CD1c-positive myeloid dendritic cell (primary cell): ENCODE results near the gene CORO1C.
A peak's percentile ranks its signal among the peaks of the same experiment; 100 is the strongest.

Source experiments
- DNase-seq: peaks from one replicate; pipeline ENCODE4 v3.0.0-alpha.2; 2016; ENCODE audit errors: extremely low spot score

The CORO1C gene

GRCh38 chr12:108724890-108725151, 6.5 kb downstream of the CORO1C start:
- DNase-seq, result no peak

- peak; percentile 93 for DNase-seq
Observed at GRCh38 chr12:108724054-108724889, 7.0 kb downstream of the CORO1C start.

- DNase-seq, result peak; percentile 85
Observed at GRCh38 chr12:108722992-108723766, 8.1 kb downstream of the CORO1C start.

GRCh38 chr12:108722463-108722862, 8.9 kb downstream of the CORO1C start:
- no peak for DNase-seq

GRCh38 chr12:108721824-108722223, 9.5 kb downstream of the CORO1C start:
- no peak for DNase-seq

- DNase-seq, result no peak
Observed at GRCh38 chr12:108720757-108721514, 10.4 kb downstream of the CORO1C start.

- no peak for DNase-seq
Observed at GRCh38 chr12:108717243-108717642, 14.1 kb downstream of the CORO1C start.

GRCh38 chr12:108714866-108715265, 16.5 kb downstream of the CORO1C start:
- no peak for DNase-seq

- DNase-seq, result no peak
Observed at GRCh38 chr12:108713471-108713870, 17.8 kb downstream of the CORO1C start.

- no peak for DNase-seq
Observed at GRCh38 chr12:108712925-108713203, 18.5 kb downstream of the CORO1C start.

GRCh38 chr12:108712165-108712924, 19.0 kb downstream of the CORO1C start:
- DNase-seq, result peak; percentile 65

GRCh38 chr12:108711489-108712164, 19.7 kb downstream of the CORO1C start:
- DNase-seq, result no peak

- DNase-seq, result peak; percentile 48
Observed at GRCh38 chr12:108709697-108710096, 21.6 kb downstream of the CORO1C start.

GRCh38 chr12:108704527-108704926, 26.8 kb downstream of the CORO1C start:
- no peak for DNase-seq

- no peak for DNase-seq
Observed at GRCh38 chr12:108702595-108703320, 28.6 kb downstream of the CORO1C start.

GRCh38 chr12:108701779-108702441, 29.4 kb downstream of the CORO1C start:
- peak; percentile 35 for DNase-seq

- no peak for DNase-seq
Observed at GRCh38 chr12:108700833-108701541, 30.3 kb downstream of the CORO1C start.

GRCh38 chr12:108699955-108700563, 31.3 kb downstream of the CORO1C start:
- DNase-seq, result no peak

GRCh38 chr12:108697905-108698304, 33.4 kb downstream of the CORO1C start:
- DNase-seq, result no peak
